ELF-1 (cell line): ENCODE data around the gene OBSL1.

Experiments
- DNase-seq: peaks from one replicate; pipeline ENCODE4 v3.0.0-alpha.2; 2016; ENCODE audit warnings: low read depth, low spot score

OBSL1 gene

DNA sequence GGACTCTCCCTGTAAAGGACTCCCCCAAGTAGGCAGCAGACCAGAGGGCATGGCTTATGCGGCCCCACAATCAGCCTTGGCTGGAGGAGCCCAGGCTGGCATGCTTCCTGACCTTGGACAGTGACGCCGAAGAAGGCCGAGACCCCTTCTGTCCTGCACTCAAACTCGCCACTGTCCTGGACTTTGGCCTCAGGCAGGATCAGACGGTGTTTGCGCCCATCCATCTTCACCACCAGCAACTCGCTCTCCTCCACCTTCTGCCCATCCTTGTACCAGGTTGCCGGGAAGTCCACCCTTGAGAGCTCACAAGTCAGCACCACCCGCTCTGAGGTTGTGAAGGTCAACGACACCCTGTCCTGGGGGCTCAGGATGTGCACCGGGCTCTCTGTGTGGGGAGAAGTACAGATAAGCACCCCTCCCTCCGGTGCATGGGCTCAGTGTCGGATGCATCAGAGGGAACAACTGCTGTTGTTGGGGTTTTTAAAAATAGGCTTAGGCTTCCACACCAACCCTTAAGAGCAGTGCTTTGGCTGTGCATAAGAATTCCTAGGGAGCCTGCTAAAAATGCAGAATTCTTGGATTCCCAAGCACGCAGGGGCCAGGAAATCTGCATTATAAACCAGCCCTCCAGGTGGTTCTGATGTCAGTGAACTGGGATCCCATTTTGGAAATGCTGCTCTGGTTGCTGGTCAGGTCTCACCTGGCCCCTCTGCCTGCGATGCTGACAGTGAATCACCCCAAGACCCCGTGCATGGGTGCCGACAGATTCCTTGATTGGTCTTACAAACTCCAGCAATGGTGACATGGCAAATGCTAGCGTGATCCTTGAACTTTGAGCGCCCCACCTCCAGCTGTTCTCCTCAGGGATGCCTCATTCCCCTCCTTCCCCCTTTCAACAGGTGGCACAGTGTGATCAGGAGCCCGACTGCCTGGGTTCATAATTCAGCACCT lies 5.9 kb downstream of the OBSL1 start:
- DNase-seq = peak; percentile 57

DNA sequence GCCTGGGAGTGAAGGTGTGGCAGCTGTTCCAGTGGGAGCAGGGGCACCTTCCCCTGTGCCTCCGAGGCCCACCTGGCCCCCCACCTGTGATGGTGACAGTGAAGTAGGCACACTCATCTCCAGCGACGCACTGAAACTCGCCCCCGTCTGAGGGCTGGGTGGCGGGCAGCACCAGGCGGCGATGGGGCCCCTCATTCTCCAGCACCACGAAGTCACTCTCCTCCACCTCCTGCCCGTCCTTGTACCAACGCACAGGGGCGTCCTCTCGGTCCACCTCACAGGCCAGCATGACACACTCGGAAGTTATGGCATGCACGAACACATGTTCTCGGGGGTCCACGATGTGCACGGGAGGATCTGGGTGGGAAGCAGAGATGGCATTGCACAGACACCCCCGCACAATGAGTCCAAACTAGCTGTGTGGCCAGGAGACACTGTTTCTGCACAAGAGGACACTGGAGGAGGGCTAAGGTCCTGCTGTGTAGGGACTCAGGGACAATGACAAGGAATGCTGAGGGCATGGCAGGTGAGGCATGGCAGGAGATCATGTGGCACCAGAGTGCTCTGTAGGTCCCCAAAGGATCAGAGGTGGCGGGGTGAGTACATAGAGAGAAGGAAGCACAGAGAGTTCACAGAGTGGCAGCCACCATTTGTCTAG lies 7.9 kb downstream of the OBSL1 start:
- DNase-seq = no peak

DNA sequence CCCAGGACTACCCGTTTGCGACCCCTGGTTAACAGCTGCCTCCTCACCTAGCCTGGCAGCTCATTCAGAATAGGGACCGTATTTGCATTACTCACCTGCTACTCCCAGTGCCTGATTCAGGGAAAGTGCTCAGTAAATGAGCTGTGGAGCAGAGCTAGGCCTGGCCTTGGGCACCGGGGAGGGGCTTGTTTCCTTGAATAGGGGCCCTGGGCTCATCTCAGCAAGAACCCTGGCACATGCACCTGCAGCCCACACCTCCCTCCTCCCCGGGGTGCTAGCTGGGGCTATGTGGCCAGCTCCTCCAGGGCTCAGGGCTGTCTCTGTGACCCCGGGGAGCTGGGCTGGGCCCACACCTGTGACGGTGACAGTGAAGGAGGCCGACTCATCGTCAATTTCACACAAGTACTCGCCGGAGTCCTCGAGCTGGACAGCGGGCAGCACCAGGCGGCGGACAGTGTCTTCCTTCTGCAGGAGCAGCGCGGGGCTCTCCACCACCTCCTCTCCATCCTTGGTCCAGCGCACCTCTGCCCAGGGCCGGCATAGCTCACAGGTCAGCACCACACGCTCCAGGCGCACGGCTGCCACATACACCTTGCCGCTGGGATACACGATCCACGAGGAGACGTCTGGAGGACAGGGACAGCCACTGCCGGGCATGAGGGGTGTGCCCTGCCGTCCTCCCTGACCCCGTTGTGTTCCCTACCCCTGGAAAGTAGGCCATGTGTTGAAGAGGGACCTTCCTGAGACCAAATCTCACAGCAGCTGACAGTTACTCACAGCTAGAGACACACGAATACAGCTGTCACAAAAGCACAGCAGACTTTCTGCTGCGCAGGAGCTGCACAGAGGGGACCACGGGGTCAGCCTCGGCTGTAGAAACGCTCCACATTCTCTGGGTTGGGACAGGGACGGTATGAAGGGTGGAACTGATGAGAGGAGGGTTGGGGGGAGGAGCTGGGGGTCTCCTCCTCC lies 9.0 kb downstream of the OBSL1 start:
- peak; percentile 33 for DNase-seq

DNA sequence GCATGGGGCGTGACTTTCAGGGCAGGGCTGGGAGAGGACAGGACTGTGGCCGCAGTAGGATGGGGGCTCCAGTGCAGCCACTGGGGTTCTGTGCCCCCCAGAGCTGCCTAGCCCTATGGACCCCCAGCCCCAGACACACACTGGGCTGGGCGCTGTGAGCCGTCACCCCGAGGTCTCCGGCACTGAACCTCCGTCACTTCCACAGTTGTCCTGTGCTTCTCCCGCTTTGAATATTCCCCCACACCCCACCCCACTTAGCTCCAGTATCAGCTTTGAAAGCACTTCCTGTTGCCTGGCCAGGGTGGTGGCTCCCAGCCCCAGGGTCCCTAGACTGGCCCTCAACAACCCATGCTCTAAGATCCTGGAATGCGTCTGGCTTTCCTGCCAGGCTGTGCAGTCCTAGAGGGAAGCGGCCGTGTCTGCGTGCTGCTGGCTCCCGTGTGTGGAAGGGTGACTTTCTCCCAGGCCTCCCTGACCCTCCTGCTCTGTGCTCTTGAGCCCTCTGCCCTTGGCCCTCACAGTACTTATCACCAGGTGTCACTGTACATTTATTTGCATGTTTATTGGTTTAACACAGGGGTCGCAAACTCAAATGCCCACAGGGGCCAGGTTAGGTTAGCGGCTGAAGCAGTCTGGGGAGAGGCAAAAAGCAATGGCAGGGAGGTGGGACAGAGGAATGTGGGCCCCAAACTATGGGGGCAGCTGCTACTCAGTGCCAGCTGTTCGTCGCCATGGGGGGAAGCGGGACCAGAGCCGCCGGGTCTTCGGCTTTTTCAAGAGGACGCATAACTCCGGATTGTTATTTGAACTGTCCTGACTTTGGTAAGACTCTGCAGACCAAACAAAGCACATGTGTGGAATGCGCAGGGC lies 9.9 kb downstream of the OBSL1 start:
- peak; percentile 74 for DNase-seq

DNA sequence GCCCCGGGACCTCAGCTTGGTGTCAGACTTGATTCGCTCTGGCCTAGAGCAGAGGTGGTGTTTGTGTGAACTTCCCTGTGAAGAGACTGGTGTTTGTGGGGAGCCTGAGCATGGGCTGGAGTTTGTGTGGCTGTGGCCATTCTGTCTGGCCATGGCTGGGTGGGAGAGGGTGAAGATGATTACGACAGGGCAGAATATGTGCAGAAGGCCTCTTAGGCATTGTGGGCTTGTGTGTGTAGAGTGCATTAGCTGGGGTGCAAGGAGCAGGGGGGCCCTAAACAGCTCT lies 10.5 kb downstream of the OBSL1 start:
- no peak for DNase-seq

DNA sequence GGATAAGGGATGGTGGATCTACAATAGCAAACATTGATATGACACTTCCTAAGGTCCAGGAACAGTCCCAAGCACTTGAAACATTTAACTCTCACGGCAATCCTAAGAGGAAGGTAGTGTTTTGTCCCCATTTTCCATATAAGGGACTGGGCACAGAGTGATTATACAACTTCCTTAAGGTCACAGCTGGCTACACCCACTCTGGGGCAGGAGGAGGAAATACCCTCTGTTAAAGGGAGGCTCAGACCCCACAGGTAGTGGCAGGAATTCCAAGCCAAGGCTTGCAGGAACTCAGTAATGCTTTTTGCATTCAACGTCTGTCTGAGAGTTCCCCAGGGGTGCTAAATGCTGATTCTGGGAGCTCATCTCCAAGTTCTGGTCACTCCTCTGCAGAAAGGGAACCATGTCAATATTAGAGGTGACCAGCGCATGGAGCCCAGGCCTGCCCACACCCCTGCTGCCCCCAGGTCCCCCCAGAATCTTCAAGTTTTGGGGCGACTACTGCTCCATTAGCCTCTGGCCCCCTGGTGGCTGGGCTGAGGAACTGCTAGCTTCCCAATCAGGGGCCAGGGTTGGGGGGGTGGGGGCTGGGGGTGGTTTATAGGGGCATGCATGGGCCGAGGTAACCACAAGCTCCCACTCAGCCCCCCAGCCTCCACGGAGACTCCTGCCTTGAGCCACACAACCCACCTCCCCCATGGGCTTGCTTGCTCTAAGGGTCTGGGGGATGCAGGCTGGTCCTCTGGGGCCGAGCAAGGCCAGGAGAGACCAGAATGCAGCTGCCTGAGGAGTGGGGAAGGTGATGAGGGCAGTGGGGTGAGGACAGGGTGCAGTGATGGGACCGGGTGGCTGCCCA lies 11.1 kb downstream of the OBSL1 start:
- no peak for DNase-seq

DNA sequence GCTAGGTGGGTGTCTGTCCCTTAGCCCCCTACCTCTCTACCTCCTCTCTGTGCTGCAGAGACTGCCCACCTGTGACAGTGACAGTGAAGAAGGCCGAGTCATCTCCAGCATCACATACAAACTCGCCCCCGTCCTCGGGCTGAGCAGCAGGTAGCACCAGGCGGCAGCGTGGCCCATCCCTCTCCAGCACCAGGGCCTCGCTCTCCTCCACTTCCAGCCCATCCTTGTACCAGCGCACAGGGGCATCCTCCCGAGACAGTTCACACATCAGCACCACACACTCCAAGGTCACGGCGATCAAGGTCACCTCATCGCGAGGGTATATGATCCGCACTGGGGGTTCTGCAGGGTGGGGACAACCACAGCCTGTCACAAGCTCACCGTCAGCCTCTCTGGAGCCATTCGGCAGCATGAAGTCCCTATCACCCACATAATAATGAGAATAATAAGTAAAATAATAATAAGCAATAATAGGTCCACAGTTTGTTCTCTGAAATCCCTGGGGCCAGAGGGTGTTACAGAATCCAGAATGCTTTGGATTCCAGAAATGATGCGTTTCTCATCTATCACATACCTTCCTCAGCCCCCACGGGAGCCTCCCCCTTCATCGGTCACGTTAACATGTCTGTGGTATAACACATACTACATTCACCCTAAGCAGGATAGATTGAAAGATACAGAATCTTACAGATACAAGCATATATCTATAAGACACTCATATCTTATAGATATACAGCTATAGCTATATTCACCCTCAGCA lies 12.0 kb downstream of the OBSL1 start:
- no peak for DNase-seq

DNA sequence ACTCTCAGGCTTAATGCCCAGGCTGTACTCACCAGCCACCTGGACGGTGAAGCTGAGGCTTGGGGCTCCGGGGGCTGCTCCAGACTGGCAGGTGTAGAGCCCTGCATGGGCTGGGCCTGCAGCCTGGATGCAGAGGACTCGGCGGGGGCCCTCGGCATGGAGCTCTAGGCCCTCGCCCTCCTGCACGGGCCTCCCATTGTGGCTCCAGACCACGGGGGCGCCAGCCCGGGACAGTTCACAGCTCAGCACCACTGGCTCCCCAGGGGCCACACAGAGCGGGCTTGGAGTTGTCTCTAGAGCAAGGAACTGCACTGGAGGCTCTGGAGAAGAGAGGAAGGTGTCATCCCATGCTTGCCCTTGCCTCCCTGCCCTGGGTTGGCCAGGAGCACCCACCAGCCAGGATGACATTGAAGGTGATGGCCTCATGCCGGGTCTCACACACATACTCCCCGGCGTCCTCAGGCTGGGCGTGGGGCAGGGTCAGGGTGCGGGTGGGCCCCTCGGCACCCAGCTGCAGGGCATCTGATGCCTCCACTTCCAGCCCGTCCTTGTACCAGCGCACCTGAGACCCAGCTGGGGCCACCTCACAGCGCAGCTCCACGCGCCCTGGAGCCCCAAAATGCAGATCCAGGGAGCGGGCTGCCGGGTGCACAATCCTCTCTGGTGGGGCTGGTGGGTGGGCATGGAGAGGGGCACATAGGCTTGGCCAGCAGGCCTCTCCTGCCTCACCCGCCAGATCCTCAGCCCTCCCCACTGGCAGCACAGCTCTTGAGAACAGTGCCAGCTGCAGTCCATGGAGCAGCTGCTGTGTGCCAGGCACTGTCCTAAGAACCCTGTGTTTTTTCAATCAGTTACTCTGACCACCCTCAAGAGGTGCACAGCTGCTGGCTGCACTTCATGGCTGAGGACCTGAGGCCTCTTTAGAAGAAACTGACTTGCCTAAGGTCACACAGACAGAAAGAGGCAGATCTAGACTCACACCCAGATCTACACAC lies 13.3 kb downstream of the OBSL1 start:
- no peak for DNase-seq

DNA sequence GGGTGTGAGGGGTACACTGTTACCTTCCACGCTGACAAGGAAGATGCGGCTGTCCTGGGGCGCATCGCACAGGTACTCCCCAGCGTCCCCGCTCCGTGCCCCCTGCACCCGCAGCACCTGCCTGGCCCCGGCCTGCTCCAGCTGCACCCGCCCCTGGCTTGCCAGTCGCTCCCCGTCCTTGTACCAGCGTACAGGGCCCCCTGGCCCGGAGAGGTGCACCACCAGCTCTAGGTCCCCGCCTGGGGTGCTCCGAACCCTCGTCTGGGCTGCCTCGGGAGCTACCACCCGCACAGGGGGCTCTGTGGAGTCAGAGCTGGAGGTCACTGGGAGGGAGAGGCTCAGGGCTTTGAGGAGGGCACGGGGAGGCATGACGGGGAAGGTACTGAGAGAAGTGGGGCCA lies 14.0 kb downstream of the OBSL1 start:
- DNase-seq = no peak

DNA sequence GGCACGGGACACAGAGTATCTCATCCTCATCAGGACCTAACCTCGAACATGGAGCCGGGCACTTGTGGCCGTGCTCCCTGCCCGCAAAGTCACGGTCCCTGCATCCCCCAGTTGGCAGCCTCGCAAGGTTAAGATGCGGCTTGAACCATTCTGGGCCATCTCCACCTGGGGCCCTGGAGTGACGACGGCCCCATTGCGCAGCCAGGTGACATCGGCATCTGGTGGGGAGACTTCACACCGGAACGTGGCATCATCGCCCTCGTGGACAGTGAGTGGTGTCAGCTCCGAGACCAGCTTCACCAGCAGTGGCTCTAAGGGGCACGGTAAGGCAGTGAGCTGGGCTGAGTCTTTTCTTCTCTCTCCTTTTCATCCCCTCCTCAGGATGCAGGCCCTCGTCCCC lies 14.9 kb downstream of the OBSL1 start:
- no peak for DNase-seq

DNA sequence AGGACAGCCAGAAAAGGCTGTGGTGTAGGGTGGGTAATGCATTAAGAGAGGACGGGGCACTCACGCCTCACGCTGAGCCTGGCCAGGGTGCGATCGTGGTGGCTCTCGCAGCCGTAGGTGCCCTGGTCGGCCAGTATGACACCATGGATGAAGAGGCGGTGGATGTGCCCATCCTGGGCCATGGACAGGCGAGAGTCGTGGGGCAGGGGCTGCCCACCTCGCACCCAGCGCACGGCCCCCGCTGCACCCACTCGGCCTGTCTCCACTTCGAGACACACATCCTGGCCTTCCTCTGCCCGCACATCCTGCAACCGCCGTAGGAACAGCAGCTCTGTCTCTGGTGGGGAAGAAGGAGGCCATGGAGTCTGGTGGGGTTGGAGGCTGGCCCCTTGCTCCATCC lies 15.4 kb downstream of the OBSL1 start:
- no peak for DNase-seq

DNA sequence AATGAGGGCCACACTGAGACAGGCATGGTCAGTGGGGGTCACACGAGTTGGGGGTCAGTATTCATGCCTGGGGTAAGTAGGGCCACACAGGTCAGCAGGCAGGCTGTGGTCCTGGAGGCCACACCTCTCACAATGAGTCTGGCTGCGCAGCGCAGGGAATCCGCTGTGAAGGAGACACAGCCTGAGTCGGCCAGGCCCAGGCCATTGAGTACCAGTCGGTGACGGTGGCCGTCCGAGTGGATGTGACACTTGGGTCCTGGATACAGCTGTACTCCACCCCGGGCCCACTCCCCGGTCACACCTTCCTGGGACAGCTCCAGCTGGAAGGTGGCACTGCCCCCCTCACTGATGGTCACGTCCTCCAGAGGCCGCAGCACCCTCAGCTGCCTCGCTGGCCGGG lies 17.0 kb downstream of the OBSL1 start:
- no peak for DNase-seq

DNA sequence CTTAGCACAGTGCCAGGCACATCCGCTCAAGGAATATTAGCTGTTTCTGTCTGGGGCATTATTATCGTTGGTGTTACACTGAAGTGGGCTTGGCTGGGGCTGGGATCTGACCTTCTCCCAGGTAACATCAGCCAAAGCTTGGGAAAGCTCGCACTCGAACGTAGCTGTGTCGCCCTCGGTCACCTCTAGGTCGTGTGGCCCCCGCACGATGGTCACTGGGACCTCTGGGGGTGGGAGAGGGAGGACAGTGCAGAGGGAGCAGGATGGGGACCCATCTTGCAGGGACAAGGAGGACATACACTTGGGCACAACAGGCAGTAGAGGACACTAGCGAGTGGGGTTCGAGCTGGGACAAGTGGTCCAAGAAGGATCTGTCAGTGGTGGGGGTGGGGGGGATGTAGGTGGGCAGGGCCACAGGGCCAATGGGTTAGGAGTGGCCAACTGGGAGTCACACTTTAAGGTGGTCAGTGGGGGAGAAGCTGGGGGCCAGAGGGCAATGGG lies 17.8 kb downstream of the OBSL1 start:
- no peak for DNase-seq

DNA sequence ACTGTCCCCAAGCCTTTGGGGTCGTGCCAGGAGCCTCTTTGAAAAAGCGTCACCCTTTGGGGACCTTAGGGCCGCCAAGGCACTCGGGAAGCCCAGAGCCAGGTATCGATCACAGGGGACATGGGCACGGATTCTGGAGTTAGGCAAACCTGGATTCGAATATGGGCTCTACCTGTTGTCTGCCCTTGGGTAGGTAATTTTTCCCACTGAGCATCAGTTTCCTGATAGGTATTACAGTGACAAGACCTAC lies 18.2 kb downstream of the OBSL1 start:
- no peak for DNase-seq

DNA sequence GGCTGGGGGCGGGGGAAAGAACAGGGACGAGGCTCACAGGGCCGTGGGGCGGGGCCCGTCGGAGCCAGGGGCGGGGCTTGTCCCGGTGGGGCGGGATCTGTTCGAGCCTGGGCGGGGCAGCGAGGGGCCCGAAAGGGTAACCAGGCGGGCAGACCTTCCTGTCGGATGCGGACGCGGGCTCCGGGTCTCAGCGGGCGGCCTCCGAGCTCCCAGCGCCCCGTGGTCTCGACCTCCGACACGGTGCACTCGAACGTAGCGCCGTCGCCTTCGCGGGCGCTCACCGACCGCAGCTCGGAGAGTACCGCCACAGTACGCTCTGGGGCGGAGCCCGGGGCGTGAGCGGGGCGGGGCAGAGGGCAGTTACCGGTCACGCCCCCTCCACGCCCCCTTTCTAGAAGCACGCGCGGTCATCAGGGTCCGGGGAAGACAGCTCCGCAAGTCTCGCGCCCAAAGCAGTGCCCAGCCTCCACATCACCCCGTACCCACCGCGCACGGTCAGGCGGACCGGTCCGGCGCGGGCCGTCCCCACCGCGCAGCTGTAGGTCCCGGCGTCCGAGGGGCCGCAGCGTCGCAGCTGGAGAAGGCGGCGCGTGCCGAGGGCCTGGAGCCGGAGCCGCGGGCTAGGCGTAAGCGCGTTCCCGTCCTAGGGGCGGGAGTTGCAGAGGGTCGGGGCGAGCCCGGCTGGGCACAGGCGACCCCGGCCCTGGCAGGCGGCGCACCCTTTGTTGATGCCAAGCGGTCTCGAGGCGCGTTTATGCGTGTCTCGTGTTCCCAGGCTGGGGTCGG lies 18.8 kb downstream of the OBSL1 start:
- peak; percentile 92 for DNase-seq

DNA sequence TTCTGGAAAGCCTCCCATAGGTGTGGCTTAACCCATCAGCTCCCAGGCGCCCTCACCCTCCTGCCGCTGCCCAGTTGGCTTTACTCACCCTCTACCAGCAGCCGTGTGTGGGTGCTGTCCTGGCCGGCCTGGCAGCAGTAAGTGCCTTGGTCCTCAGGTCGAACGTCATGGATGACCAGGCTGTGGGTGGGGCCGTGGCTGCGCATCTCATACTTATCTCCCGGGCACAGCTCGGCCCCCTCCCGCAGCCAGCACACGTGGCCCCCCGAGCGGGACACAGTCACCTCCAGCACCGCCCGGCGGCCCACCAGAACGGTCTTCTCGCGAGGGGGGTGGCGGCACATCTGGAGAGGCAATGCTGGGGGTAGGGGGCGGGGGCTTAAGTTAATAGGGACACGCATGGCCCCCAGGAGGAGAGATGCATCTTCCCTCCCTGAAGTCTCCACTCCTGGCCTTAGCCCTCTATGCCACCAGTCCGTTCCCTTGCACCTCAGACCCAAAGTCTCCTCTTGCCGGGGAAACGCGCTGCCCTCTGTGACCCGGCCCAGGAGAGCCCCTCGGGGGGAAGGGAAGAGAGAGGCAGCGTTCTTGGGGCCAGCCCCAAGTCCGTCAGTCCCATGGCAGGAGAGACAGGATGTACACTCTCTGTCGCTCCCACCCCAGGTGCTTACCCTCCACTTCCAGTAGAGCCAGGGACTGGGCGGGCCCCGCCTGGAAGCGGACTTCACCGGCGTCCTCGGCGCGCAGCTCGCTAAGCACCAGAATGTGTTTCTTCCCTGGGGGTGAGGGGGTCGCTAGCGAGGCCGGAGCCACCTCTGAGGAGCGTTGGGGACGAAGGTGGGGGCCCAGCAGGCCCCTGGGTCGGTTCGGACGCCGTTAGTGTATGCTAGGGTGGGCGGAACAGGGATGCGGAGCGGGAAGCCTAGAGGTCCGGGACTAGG lies 19.6 kb downstream of the OBSL1 start:
- DNase-seq = peak; percentile 78
